ENCODE results near the gene TBX5. TPM values are rescaled to one million over a fixed set of nuclear protein-coding genes. Genes with fewer than 3 reads are reported as not detected.
A peak's percentile ranks its signal among the peaks of the same experiment; 100 is the strongest.

The TBX5 gene
- total RNA-seq, 1 donor from 2014 or later: not detected

GRCh38 chr12:114404926-114405518 is 922 bp downstream of the TBX5 start:
- Mint-ChIP-seq H3K9me3 (ENCODE audit: unreplicated experiment) (peaks cover 27% of the 10 kb centered on the region), H3K4me1 (ENCODE audit: low read depth, unreplicated experiment) (peaks cover 12% of the 10 kb centered on the region), H3K4me3 (ENCODE audit: unreplicated experiment) (peak overlapping the region; percentile 69), H3K36me3 (ENCODE audit: unreplicated experiment) (no peaks in the 10 kb centered on the region), H3K27me3 (ENCODE audit: unreplicated experiment) (peaks cover 62% of the 10 kb centered on the region), H3K27ac (ENCODE audit: unreplicated experiment) (peak overlapping the region; percentile 82)
- TF ChIP-seq CTCF (IDR thresholded peaks at IDR 0.05; ENCODE audit: partially characterized antibody, unreplicated experiment): no peak
- DNase-seq: no peak

GRCh38 chr12:114404083-114404925 is 1.6 kb downstream of the TBX5 start:
- no peak for TF ChIP-seq CTCF (IDR thresholded peaks at IDR 0.05; ENCODE audit: partially characterized antibody, unreplicated experiment)
- H3K9me3 Mint-ChIP-seq (ENCODE audit: unreplicated experiment): peaks cover 23% of the 10 kb centered on the region
- H3K27me3 Mint-ChIP-seq (ENCODE audit: unreplicated experiment): peaks cover 62% of the 10 kb centered on the region
- no peak overlapping the region for H3K4me3 Mint-ChIP-seq (ENCODE audit: unreplicated experiment)
- H3K4me1 Mint-ChIP-seq (ENCODE audit: low read depth, unreplicated experiment): peaks cover 12% of the 10 kb centered on the region
- H3K27ac Mint-ChIP-seq (ENCODE audit: unreplicated experiment): no peak overlapping the region
- no peaks in the 10 kb centered on the region for H3K36me3 Mint-ChIP-seq (ENCODE audit: unreplicated experiment)
- DNase-seq: no peak

- DNase-seq: no peak
- Mint-ChIP-seq H3K27ac (ENCODE audit: unreplicated experiment) (no peak overlapping the region), H3K4me3 (ENCODE audit: unreplicated experiment) (no peak overlapping the region), H3K27me3 (ENCODE audit: unreplicated experiment) (peaks cover 66% of the 10 kb centered on the region), H3K36me3 (ENCODE audit: unreplicated experiment) (no peaks in the 10 kb centered on the region), H3K4me1 (ENCODE audit: low read depth, unreplicated experiment) (peaks cover 12% of the 10 kb centered on the region), H3K9me3 (ENCODE audit: unreplicated experiment) (peaks cover 23% of the 10 kb centered on the region)
- TF ChIP-seq CTCF (IDR thresholded peaks at IDR 0.05; ENCODE audit: partially characterized antibody, unreplicated experiment): no peak
Observed at GRCh38 chr12:114403690-114404066, 2.3 kb downstream of the TBX5 start.

GRCh38 chr12:114403011-114403689 is 2.8 kb downstream of the TBX5 start:
- no peak overlapping the region for H3K27ac Mint-ChIP-seq (ENCODE audit: unreplicated experiment)
- peaks cover 64% of the 10 kb centered on the region for H3K27me3 Mint-ChIP-seq (ENCODE audit: unreplicated experiment)
- H3K4me3 Mint-ChIP-seq (ENCODE audit: unreplicated experiment): no peak overlapping the region
- peak; percentile 71 for TF ChIP-seq CTCF (IDR thresholded peaks at IDR 0.05; ENCODE audit: partially characterized antibody, unreplicated experiment)
- peaks cover 12% of the 10 kb centered on the region for H3K4me1 Mint-ChIP-seq (ENCODE audit: low read depth, unreplicated experiment)
- H3K36me3 Mint-ChIP-seq (ENCODE audit: unreplicated experiment): no peaks in the 10 kb centered on the region
- peaks cover 24% of the 10 kb centered on the region for H3K9me3 Mint-ChIP-seq (ENCODE audit: unreplicated experiment)
- DNase-seq: peak; percentile 85

Data from glutamatergic neuron (in vitro differentiated cells).